A673 (cell line): ENCODE data around the gene ANKRD44. TPM values are rescaled to one million over a fixed set of nuclear protein-coding genes. Genes with fewer than 3 reads are reported as not detected.

Experiments
- BruUV-seq: library from RNA; stranded (reverse); fragments of 400-500 nt; replicated peaks from 2 replicates; lab custom pipeline; 2021; lab: Mats Ljungman, UMichigan
- CTCF ChIA-PET: fragments of 300-600 bp; sonication (Branson Sonifier 250); formaldehyde crosslinking; loops from one replicate; lab custom pipeline; 2022; ENCODE audit warnings: antibody characterized with exemption; lab: Charles Lee
- POLR2A ChIA-PET: fragments of 300-600 bp; sonication (Branson Sonifier 250); formaldehyde crosslinking; loops from one replicate; lab custom pipeline; 2022; ENCODE audit warnings: antibody characterized with exemption; ENCODE audit not compliant: low non-redundant PET; lab: Charles Lee
- DNase-seq: peaks from one replicate; pipeline ENCODE4 v3.0.0-alpha.2; 2015; ENCODE audit warnings: low spot score
- H3K27ac ChIP-seq: fragments of 200-600 bp; sonication (generic); 2 replicates; pipeline ENCODE4 v1.5.1; 2016; ENCODE audit warnings: mixed run types, low read depth, mild to moderate bottlenecking, mixed read lengths, antibody characterized with exemption, low read length; ENCODE audit not compliant: poor library complexity, severe bottlenecking
- H3K27me3 ChIP-seq: fragments of 200-600 bp; sonication (generic); replicated peaks from 2 replicates; pipeline ENCODE4 v1.6.1; 2017; ENCODE audit warnings: mixed run types, low read depth, mild to moderate bottlenecking, mixed read lengths, antibody characterized with exemption, low read length; ENCODE audit not compliant: insufficient read depth, poor library complexity
- H3K36me3 ChIP-seq: fragments of 200-600 bp; sonication (generic); 2 replicates; pipeline ENCODE4 v1.6.1; 2016; ENCODE audit warnings: mixed run types, mild to moderate bottlenecking, mixed read lengths, antibody characterized with exemption, low read length; ENCODE audit not compliant: insufficient read depth, poor library complexity, severe bottlenecking
- H3K4me1 ChIP-seq: fragments of 200-600 bp; sonication (generic); 2 replicates; pipeline ENCODE4 v1.6.1; 2017; ENCODE audit warnings: mixed run types, mild to moderate bottlenecking, mixed read lengths, antibody characterized with exemption, low read length; ENCODE audit not compliant: insufficient read depth, poor library complexity, severe bottlenecking
- H3K4me3 ChIP-seq: fragments of 200-600 bp; sonication (generic); 2 replicates; pipeline ENCODE4 v1.5.1; 2016; ENCODE audit warnings: low read depth, mixed run types, mild to moderate bottlenecking, mixed read lengths, low read length; ENCODE audit not compliant: poor library complexity, severe bottlenecking
- H3K9me3 ChIP-seq: fragments of 200-600 bp; sonication (generic); 2 replicates; pipeline ENCODE4 v1.6.1; 2016; ENCODE audit warnings: mixed run types, low read depth, mild to moderate bottlenecking, mixed read lengths, antibody characterized with exemption, low read length; ENCODE audit not compliant: poor library complexity, severe bottlenecking
- EZH2 ChIP-seq: fragments of 200-600 bp; sonication (generic); IDR thresholded peaks from 2 replicates; pipeline ENCODE4 v1.6.1; 2017; ENCODE audit warnings: borderline replicate concordance, low read depth, mild to moderate bottlenecking, mixed read lengths, antibody characterized with exemption, low read length; ENCODE audit not compliant: poor library complexity, severe bottlenecking
- intact Hi-C: fragments of 100-400 bp; cut with micrococcal nuclease; formaldehyde crosslinking; loops from one replicate; pipeline ENCODE4 v1.10.0; 2022; ENCODE audit not compliant: unreplicated experiment
- total RNA-seq: library from RNA; stranded (reverse); gene quantifications from 2 replicates; pipeline ENCODE4 v1.2.3, GENCODE V29; 2021
- TF ChIP-seq, protein P1 (sequence below): fragments of 300-800, 200-600 bp; sonication (generic); conservative IDR thresholded peaks from 2 replicates; pipeline ENCODE4 v1.5.1; 2017; ENCODE audit warnings: low read depth, mild to moderate bottlenecking, antibody characterized with exemption, low read length, moderate library complexity, mixed read lengths

ANKRD44 gene
- total RNA-seq, 1 experiment from 2014 or later, result 17.0 TPM

DNA sequence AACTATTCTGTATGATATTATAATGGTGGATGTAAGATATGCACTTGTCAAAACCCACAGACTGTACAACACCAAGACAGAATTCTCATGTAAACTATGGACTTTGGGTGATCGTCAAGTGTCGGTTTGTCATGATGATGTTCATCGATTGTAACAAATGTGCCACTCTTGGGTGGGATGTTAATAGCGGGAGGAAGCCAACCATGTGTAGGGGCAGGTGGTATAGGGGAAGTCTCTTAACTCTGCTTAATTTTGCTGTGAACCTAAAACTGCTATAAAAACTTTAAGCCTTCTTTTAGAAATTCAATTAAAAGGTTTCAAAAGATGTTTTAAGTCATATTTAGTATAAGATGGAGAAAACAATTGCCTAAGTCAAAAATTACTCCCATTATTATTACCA lies 139.0 kb downstream of the ANKRD44 start:
- no TSS peak for BruUV-seq
- no peak for DNase-seq
- H3K36me3 ChIP-seq, result no peaks in the 10 kb centered on the region
- no peak overlapping the region for H3K27ac ChIP-seq
- ChIA-PET POLR2A (no interaction called here), CTCF (no interaction called here)
- peaks cover 17% of the 10 kb centered on the region for H3K4me1 ChIP-seq
- no peaks in the 10 kb centered on the region for H3K27me3 ChIP-seq
- H3K9me3 ChIP-seq, result no peaks in the 10 kb centered on the region
- intact Hi-C loops, result no loop called here
- H3K4me3 ChIP-seq, result no peak overlapping the region
- no peak for TF ChIP-seq EZH2
- TF ChIP-seq, protein P1, sequence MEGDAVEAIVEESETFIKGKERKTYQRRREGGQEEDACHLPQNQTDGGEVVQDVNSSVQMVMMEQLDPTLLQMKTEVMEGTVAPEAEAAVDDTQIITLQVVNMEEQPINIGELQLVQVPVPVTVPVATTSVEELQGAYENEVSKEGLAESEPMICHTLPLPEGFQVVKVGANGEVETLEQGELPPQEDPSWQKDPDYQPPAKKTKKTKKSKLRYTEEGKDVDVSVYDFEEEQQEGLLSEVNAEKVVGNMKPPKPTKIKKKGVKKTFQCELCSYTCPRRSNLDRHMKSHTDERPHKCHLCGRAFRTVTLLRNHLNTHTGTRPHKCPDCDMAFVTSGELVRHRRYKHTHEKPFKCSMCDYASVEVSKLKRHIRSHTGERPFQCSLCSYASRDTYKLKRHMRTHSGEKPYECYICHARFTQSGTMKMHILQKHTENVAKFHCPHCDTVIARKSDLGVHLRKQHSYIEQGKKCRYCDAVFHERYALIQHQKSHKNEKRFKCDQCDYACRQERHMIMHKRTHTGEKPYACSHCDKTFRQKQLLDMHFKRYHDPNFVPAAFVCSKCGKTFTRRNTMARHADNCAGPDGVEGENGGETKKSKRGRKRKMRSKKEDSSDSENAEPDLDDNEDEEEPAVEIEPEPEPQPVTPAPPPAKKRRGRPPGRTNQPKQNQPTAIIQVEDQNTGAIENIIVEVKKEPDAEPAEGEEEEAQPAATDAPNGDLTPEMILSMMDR, result no peak

DNA sequence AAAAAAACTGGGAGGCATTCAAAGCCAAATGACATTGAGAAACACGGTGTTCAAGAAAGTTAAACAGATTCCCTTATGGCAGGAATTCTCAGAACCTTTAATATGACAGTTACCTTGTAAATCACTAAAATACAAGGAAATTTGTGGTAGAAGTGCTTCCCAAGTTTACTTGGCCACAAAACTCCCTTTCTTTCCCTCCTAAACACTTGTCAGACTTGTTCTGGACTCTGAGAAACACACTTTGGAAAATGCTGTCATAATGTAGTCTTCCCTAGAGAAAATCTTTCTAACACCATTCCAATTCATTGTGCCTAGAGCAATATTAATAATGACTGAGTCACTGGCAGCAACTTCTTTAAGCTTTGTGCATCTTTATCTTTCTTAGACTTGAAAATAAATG lies 140.4 kb downstream of the ANKRD44 start:
- H3K4me1 ChIP-seq, result peaks cover 17% of the 10 kb centered on the region
- DNase-seq, result no peak
- BruUV-seq, result no TSS peak
- H3K4me3 ChIP-seq, result no peak overlapping the region
- intact Hi-C loops, result no loop called here
- H3K9me3 ChIP-seq, result no peaks in the 10 kb centered on the region
- no peak overlapping the region for H3K27ac ChIP-seq
- ChIA-PET POLR2A (no interaction called here), CTCF (no interaction called here)
- H3K36me3 ChIP-seq, result no peaks in the 10 kb centered on the region
- TF ChIP-seq, protein P1, result no peak
- TF ChIP-seq EZH2, result no peak
- no peaks in the 10 kb centered on the region for H3K27me3 ChIP-seq

DNA sequence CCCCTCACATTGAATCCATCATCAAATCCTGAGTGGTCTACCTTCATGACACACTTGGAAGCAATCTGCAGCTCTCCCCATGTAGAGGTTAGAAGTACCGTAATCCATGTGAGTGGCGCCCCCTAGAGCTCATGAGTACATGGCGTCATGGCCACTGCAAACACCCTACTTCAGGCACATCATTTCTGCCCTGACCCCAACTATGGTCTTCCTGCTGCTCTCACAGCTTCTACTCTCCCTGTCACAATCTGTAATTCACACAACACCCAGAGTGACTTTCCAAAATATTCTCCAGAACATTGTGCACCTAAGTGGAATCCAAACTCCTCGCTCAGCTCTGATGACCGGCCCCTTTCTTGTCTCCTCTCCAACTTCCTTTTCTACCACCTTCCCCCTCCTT lies 141.9 kb downstream of the ANKRD44 start:
- no peak overlapping the region for H3K27ac ChIP-seq
- no peak overlapping the region for H3K4me3 ChIP-seq
- ChIA-PET CTCF (interaction anchor here (0.5 to 1.6 kb wide), 7 partner anchors 16 to 369 kb away, joined by 3 to 20 read pairs (median 3); partner anchors contain the start of gene GTF3C3), POLR2A (no interaction called here)
- no peaks in the 10 kb centered on the region for H3K27me3 ChIP-seq
- no peak for TF ChIP-seq EZH2
- TF ChIP-seq, protein P1, result peak; percentile 86
- peak; percentile 87 for DNase-seq
- peaks cover 17% of the 10 kb centered on the region for H3K4me1 ChIP-seq
- no peaks in the 10 kb centered on the region for H3K9me3 ChIP-seq
- intact Hi-C loops, result loop anchor here (1.0 to 10.0 kb wide), 3 partner anchors 91 to 314 kb away; no protein-coding TSS in a partner anchor
- H3K36me3 ChIP-seq, result no peaks in the 10 kb centered on the region
- no TSS peak for BruUV-seq
